Liver (tissue), 9 donors: Measurements from ENCODE around the gene MCM9. TPM values are rescaled to one million over a fixed set of nuclear protein-coding genes. Genes with fewer than 3 reads are reported as not detected.

Experiments used
- DNase-seq: peaks from one replicate; pipeline ENCODE4 v3.0.0-alpha.2; 2017; ENCODE audit warnings: low spot score
- H3K27ac ChIP-seq, 2 donors: one replicate each; pipeline ENCODE4 v1.7.0; 2013; ENCODE audit warnings: inconsistent platforms in 2 of 2, low read length in 2 of 2, control low read depth in 1 of 2, low read depth in 1 of 2, mild to moderate bottlenecking in 1 of 2
- H3K27me3 ChIP-seq, 4 donors: one replicate each; pipeline versions ENCODE4 v1.6.1 to v1.7.0; 2013; ENCODE audit warnings: low read length in 3 of 4, inconsistent platforms in 1 of 4, mild to moderate bottlenecking in 1 of 4, moderate library complexity in 1 of 4; ENCODE audit not compliant: control insufficient read depth in 4 of 4, insufficient read depth in 4 of 4
- H3K36me3 ChIP-seq, 4 donors: one replicate each; pipeline versions ENCODE4 v1.6.1 to v1.7.0; 2013; ENCODE audit warnings: low read length in 3 of 4, mild to moderate bottlenecking in 3 of 4, low read depth in 1 of 4, moderate library complexity in 1 of 4; ENCODE audit not compliant: control insufficient read depth in 4 of 4, insufficient read depth in 3 of 4
- H3K4me1 ChIP-seq, 4 donors: one replicate each; pipeline versions ENCODE4 v1.6.1 to v1.7.0; 2013; ENCODE audit warnings: low read length in 3 of 4, mild to moderate bottlenecking in 3 of 4, moderate library complexity in 1 of 4; ENCODE audit not compliant: control insufficient read depth in 4 of 4, insufficient read depth in 4 of 4
- H3K4me3 ChIP-seq, 3 donors: one replicate each; pipeline versions ENCODE4 v1.6.1 to v1.7.0; 2013; ENCODE audit warnings: low read length in 3 of 3, control low read depth in 1 of 3, low read depth in 1 of 3, mild to moderate bottlenecking in 1 of 3
- H3K9ac ChIP-seq, 2 donors: one replicate each; pipeline ENCODE4 v1.7.0; 2013; ENCODE audit warnings: low read length in 2 of 2, mild to moderate bottlenecking in 2 of 2, moderate library complexity in 2 of 2, control low read depth in 1 of 2, low read depth in 1 of 2
- H3K9me3 ChIP-seq, 4 donors: one replicate each; pipeline versions ENCODE4 v1.6.1 to v1.7.0; 2013; ENCODE audit warnings: low read length in 3 of 4; ENCODE audit not compliant: control insufficient read depth in 4 of 4
- FOXA1 ChIP-seq: IDR thresholded peaks from 2 replicates; pipeline ENCODE4 v1.6.1; 2016; ENCODE audit warnings: antibody characterized with exemption
- HNF4G ChIP-seq: IDR thresholded peaks from 2 replicates; pipeline ENCODE4 v1.6.1; 2016; ENCODE audit warnings: antibody characterized with exemption
- JUND ChIP-seq, 2 donors: IDR thresholded peaks; 2 replicates each; pipeline ENCODE4 v1.6.1; 2016; ENCODE audit warnings: antibody characterized with exemption in 2 of 2
- NR2F2 ChIP-seq: IDR thresholded peaks from 2 replicates; pipeline ENCODE4 v1.6.1; 2016; ENCODE audit warnings: antibody characterized with exemption
- RAD21 ChIP-seq, 2 donors: IDR thresholded peaks; 2 replicates each; pipeline ENCODE4 v1.6.1; 2016; ENCODE audit warnings: antibody characterized with exemption in 2 of 2, mild to moderate bottlenecking in 2 of 2
- RXRA ChIP-seq, 2 donors: IDR thresholded peaks; 2 replicates each; pipeline ENCODE4 v1.6.1; 2017 to 2018; ENCODE audit warnings: antibody characterized with exemption in 2 of 2, mild to moderate bottlenecking in 1 of 2
- SP1 ChIP-seq: IDR thresholded peaks from 2 replicates; pipeline ENCODE4 v1.6.1; 2018; ENCODE audit warnings: antibody characterized with exemption, mild to moderate bottlenecking
- TAF1 ChIP-seq: conservative IDR thresholded peaks from 2 replicates; pipeline ENCODE4 v1.6.1; 2016; ENCODE audit warnings: antibody characterized with exemption, mild to moderate bottlenecking
- YY1 ChIP-seq: IDR thresholded peaks from 2 replicates; pipeline ENCODE4 v1.6.1; 2016; ENCODE audit warnings: antibody characterized with exemption, mild to moderate bottlenecking
- WGBS: extraction: QIAGEN DNeasy Blood & Tissue Kit; methylation state at CpG from one replicate; pipeline ENCODE4 v1.1.7; 2013; 5-methylcytosine and 5-hydroxymethylcytosine counted together
- polyA plus RNA-seq, 2 donors: library from polyadenylated mRNA; stranded (reverse) in 1 of 2; unstranded in 1 of 2; fragments of 200-250 nt in 1 of 2; fragments of >200 nt in 1 of 2; fragmentation: Nextera tagmentation in 1 of 2; extraction: Ambion mirVana in 1 of 2; gene quantifications; one replicate each; pipeline versions ENCODE4 v1.2.1 to v1.2.3, GENCODE V29; 2013 to 2015
- total RNA-seq, 2 donors: library from RNA; depleted of rRNA; stranded (reverse); fragments of >200 nt; gene quantifications; one replicate each; pipeline ENCODE4 v1.2.3, GENCODE V29; 2014
- TF ChIP-seq, protein P1 (sequence below): IDR thresholded peaks from 2 replicates; pipeline ENCODE4 v1.6.1; 2016; ENCODE audit warnings: antibody characterized with exemption
- TF ChIP-seq, protein P2 (sequence below): fragments of 150-350 bp; IDR thresholded peaks from 2 replicates; pipeline ENCODE4 v1.5.1; 2017; ENCODE audit warnings: improper control_type of control experiment, low read depth, low read length; ENCODE audit not compliant: missing input control
- TF ChIP-seq, protein P3 (sequence below): IDR thresholded peaks from 2 replicates; pipeline ENCODE4 v1.6.1; 2016; ENCODE audit warnings: antibody characterized with exemption
- TF ChIP-seq, protein P4 (sequence below): IDR thresholded peaks from 2 replicates; pipeline ENCODE4 v1.6.1; 2016; ENCODE audit warnings: antibody characterized with exemption
- TF ChIP-seq, protein P5 (sequence below): IDR thresholded peaks from 2 replicates; pipeline ENCODE4 v1.6.1; 2016; ENCODE audit warnings: antibody characterized with exemption, mild to moderate bottlenecking
- donor health status: healthy.
- donor health status: healthy.
- donor health status: healthy.
- donor health status: healthy.
- donor health status: healthy.

The MCM9 gene
- total and polyA plus RNA-seq, 4 donors, result 3.6 to 17.4 (median 8.7) TPM

DNA sequence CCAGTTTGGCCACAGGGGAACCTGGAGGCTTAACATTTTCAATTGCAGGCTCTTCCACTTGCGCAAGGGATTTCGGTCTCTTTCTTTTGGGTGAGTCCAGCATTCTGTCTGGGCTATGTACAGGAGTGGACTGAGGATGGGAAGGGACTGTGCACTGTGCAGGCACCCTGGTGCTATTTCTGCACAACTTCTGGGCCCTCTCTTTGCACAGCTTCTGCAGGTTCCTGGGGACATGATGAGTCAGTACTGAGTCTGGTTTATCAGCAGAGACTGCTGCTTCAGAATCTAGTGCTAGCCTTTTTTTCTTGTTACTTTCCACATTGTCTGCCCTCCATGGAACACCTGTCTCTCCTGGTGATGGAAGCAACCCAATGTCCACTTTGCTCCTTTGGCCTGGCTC lies 119.5 kb downstream of the MCM9 start:
- Histone ChIP-seq H3K9ac (no peak overlapping the region), H3K4me1 (no peaks in the 10 kb centered on the region), H3K27ac (no peak overlapping the region), H3K4me3 (no peak overlapping the region), H3K27me3 (no peaks in the 10 kb centered on the region), H3K9me3 (no peaks in the 10 kb centered on the region), H3K36me3 (peaks cover 4 to 11% (median 9%) of the 10 kb centered on the region in 4 donors)
- TF ChIP-seq, protein P1, sequence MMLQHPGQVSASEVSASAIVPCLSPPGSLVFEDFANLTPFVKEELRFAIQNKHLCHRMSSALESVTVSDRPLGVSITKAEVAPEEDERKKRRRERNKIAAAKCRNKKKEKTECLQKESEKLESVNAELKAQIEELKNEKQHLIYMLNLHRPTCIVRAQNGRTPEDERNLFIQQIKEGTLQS, result no peak
- TF ChIP-seq, protein P2, sequence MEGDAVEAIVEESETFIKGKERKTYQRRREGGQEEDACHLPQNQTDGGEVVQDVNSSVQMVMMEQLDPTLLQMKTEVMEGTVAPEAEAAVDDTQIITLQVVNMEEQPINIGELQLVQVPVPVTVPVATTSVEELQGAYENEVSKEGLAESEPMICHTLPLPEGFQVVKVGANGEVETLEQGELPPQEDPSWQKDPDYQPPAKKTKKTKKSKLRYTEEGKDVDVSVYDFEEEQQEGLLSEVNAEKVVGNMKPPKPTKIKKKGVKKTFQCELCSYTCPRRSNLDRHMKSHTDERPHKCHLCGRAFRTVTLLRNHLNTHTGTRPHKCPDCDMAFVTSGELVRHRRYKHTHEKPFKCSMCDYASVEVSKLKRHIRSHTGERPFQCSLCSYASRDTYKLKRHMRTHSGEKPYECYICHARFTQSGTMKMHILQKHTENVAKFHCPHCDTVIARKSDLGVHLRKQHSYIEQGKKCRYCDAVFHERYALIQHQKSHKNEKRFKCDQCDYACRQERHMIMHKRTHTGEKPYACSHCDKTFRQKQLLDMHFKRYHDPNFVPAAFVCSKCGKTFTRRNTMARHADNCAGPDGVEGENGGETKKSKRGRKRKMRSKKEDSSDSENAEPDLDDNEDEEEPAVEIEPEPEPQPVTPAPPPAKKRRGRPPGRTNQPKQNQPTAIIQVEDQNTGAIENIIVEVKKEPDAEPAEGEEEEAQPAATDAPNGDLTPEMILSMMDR, result no peak
- TF ChIP-seq YY1 (no peak), JUND (IDR thresholded peaks at IDR 0.05) (no peak), FOXA1 (no peak), RAD21 (IDR thresholded peaks at IDR 0.05) (no peak)
- TF ChIP-seq, protein P3, sequence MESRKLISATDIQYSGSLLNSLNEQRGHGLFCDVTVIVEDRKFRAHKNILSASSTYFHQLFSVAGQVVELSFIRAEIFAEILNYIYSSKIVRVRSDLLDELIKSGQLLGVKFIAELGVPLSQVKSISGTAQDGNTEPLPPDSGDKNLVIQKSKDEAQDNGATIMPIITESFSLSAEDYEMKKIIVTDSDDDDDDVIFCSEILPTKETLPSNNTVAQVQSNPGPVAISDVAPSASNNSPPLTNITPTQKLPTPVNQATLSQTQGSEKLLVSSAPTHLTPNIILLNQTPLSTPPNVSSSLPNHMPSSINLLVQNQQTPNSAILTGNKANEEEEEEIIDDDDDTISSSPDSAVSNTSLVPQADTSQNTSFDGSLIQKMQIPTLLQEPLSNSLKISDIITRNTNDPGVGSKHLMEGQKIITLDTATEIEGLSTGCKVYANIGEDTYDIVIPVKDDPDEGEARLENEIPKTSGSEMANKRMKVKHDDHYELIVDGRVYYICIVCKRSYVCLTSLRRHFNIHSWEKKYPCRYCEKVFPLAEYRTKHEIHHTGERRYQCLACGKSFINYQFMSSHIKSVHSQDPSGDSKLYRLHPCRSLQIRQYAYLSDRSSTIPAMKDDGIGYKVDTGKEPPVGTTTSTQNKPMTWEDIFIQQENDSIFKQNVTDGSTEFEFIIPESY, result no peak
- WGBS, result 93% methylated on average over 2 of the region's 2 CpGs
- DNase-seq, result no peak

DNA sequence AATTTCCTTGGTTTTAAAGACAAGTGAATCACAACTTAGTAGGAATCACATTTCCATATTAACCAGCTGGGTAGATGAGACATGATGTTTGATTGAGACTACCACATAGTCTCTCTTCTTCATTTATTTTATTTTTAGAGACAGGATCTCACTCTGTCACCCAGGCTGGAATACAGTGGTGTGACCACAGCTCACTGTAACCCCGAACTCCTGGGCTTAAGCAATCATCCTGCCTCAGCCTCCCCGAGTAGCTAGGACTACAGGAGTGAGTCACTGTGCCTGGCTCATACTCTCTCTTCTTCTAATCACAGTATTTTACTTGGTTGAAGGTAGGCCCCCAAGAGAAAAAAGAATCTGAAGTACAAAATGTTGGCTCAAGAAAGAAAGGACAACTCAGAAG lies 121.2 kb downstream of the MCM9 start:
- H3K27ac ChIP-seq, result no peak overlapping the region
- H3K9me3 ChIP-seq, result no peaks in the 10 kb centered on the region
- no peaks in the 10 kb centered on the region for H3K27me3 ChIP-seq
- no peak for DNase-seq
- TF ChIP-seq, protein P2, result no peak
- TF ChIP-seq YY1 (no peak), SP1 (no peak), JUND (IDR thresholded peaks at IDR 0.05) (no peak), NR2F2 (no peak), RAD21 (IDR thresholded peaks at IDR 0.05) (no peak), RXRA (IDR thresholded peaks at IDR 0.05) (no peak), HNF4G (no peak), TAF1 (no peak), FOXA1 (no peak)
- TF ChIP-seq, protein P4, sequence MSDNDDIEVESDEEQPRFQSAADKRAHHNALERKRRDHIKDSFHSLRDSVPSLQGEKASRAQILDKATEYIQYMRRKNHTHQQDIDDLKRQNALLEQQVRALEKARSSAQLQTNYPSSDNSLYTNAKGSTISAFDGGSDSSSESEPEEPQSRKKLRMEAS, result no peak
- TF ChIP-seq, protein P3, result no peak
- TF ChIP-seq, protein P5, sequence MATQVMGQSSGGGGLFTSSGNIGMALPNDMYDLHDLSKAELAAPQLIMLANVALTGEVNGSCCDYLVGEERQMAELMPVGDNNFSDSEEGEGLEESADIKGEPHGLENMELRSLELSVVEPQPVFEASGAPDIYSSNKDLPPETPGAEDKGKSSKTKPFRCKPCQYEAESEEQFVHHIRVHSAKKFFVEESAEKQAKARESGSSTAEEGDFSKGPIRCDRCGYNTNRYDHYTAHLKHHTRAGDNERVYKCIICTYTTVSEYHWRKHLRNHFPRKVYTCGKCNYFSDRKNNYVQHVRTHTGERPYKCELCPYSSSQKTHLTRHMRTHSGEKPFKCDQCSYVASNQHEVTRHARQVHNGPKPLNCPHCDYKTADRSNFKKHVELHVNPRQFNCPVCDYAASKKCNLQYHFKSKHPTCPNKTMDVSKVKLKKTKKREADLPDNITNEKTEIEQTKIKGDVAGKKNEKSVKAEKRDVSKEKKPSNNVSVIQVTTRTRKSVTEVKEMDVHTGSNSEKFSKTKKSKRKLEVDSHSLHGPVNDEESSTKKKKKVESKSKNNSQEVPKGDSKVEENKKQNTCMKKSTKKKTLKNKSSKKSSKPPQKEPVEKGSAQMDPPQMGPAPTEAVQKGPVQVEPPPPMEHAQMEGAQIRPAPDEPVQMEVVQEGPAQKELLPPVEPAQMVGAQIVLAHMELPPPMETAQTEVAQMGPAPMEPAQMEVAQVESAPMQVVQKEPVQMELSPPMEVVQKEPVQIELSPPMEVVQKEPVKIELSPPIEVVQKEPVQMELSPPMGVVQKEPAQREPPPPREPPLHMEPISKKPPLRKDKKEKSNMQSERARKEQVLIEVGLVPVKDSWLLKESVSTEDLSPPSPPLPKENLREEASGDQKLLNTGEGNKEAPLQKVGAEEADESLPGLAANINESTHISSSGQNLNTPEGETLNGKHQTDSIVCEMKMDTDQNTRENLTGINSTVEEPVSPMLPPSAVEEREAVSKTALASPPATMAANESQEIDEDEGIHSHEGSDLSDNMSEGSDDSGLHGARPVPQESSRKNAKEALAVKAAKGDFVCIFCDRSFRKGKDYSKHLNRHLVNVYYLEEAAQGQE, result no peak
- no peak overlapping the region for H3K9ac ChIP-seq
- H3K4me1 ChIP-seq, result no peaks in the 10 kb centered on the region
- H3K4me3 ChIP-seq, result no peak overlapping the region
- 83% methylated on average over 2 of the region's 2 CpGs for WGBS
- peaks cover 4 to 11% (median 9%) of the 10 kb centered on the region in 4 donors for H3K36me3 ChIP-seq
